ENCODE measurements around the gene MBD5. TPM values are rescaled to one million over a fixed set of nuclear protein-coding genes. Genes with fewer than 3 reads are reported as not detected.

The MBD5 gene
- total and polyA plus RNA-seq, 5 donors, result 5.6 to 37.0 (median 33.9) TPM

DNA sequence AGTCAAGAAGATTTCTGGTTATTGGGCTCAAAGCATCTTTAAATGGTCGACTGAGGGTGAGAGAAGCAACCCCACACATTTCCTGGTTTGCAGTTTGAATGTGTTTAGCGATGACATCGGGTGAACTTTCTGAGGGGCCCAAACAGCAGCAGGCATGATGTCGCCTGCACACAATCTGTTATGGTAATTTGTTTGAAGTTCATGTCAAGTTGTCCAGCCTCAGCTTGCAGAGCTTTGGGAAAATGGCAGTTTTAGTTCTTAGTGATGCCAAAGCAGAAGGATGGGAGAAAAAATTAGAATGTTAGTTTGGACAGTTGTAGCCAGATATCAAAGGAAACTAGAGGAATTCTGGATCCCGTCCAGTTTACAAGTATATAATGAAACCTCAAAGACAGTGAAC is 284.6 kb downstream of the MBD5 start:
- Histone ChIP-seq H3K27me3 (ENCODE audit: control insufficient read depth, insufficient read depth) (no peaks in the 10 kb centered on the region), H3K27ac (ENCODE audit: low read length) (no peak overlapping the region), H3K4me1 (ENCODE audit: control insufficient read depth, insufficient read depth, low read length) (no peaks in the 10 kb centered on the region), H3K9me3 (ENCODE audit: control insufficient read depth, low read length) (no peaks in the 10 kb centered on the region), H3K4me3 (ENCODE audit: low read length) (no peak overlapping the region)
- intact Hi-C loops (cut with DNase I), result no loop called here
- no peak for ATAC-seq
- no peak for DNase-seq
- WGBS, result 68% methylated on average over 5 of the region's 5 CpGs

DNA sequence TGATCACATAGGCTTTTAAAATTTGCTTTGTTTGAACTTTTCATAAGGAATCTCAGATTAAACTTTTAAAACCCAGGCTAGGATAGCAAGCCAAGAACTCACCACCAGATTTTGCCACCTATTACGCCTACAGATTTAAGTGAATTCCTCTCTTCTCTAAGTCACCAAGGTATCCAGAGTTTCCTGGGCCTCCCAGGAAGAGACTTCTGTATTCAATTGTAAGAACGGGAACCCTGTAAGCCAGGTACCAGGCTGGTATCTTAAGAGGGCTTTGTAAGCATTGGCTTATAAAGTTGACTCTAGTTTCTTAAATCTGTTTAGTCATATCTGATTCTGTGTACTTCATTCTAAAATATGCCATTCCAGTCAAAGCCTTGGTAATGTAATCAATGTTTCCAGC is 285.1 kb downstream of the MBD5 start:
- Histone ChIP-seq H3K4me1 (ENCODE audit: control insufficient read depth, insufficient read depth, low read length) (no peaks in the 10 kb centered on the region), H3K4me3 (ENCODE audit: low read length) (no peak overlapping the region), H3K27ac (ENCODE audit: low read length) (no peak overlapping the region), H3K27me3 (ENCODE audit: control insufficient read depth, insufficient read depth) (no peaks in the 10 kb centered on the region), H3K9me3 (ENCODE audit: control insufficient read depth, low read length) (no peaks in the 10 kb centered on the region)
- no peak for ATAC-seq
- WGBS, result over 99% methylated on average over 2 of the region's 2 CpGs
- DNase-seq, result no peak
- intact Hi-C loops (cut with DNase I), result no loop called here

DNA sequence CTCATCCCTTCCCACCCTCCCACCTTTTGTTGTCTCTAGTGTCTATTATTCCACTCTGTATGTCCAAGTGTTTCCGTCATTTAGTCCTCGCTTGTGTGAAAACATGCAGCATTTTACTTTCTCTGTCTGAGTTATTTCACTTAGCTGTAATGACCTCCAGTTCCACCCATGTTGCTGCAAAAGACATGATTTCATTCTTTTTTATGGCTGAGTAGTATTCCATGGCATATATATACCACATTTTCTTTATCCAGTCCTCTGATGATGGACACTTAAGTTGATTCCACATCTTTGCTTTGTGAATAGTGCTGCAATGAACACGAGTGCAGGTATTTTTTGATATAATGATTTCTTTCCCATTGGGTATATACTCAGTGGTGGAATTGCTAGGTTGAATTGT is 296.7 kb downstream of the MBD5 start:
- Histone ChIP-seq H3K4me1 (ENCODE audit: control insufficient read depth, insufficient read depth, low read length) (peaks cover 5% of the 10 kb centered on the region), H3K27me3 (ENCODE audit: control insufficient read depth, insufficient read depth) (no peaks in the 10 kb centered on the region), H3K9me3 (ENCODE audit: control insufficient read depth, low read length) (no peaks in the 10 kb centered on the region), H3K4me3 (ENCODE audit: low read length) (no peak overlapping the region), H3K27ac (ENCODE audit: low read length) (no peak overlapping the region)
- WGBS, result 63% methylated on average over 3 of the region's 3 CpGs
- DNase-seq, result no peak
- no peak for ATAC-seq
- intact Hi-C loops (cut with DNase I), result no loop called here

DNA sequence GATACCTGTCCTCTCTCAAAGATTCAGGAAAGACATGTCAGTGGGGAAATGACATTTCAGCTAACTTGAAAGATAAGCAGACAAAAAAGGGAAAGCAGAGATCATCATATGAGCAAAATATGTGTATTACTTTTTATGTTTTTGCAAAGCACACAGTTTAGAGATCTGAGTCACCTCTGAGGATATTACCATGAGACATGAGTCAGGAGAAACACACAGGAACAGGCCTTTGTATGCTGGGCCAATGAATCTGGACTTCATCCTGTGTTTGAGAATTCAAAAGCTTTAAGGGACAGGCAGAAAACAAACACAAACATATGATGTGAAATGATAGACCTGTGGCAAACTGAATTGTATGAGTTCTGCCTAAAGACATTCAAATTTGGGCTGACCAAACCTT is 317.6 kb downstream of the MBD5 start:
- DNase-seq (no peak), ATAC-seq (no peak)
- no peaks in the 10 kb centered on the region for H3K9me3 ChIP-seq (ENCODE audit: control insufficient read depth, low read length)
- no peak overlapping the region for H3K27ac ChIP-seq (ENCODE audit: low read length)
- no peak overlapping the region for H3K4me3 ChIP-seq (ENCODE audit: low read length)
- no peaks in the 10 kb centered on the region for H3K27me3 ChIP-seq (ENCODE audit: control insufficient read depth, insufficient read depth)
- intact Hi-C loops (cut with DNase I), result no loop called here
- no peaks in the 10 kb centered on the region for H3K4me1 ChIP-seq (ENCODE audit: control insufficient read depth, insufficient read depth, low read length)

DNA sequence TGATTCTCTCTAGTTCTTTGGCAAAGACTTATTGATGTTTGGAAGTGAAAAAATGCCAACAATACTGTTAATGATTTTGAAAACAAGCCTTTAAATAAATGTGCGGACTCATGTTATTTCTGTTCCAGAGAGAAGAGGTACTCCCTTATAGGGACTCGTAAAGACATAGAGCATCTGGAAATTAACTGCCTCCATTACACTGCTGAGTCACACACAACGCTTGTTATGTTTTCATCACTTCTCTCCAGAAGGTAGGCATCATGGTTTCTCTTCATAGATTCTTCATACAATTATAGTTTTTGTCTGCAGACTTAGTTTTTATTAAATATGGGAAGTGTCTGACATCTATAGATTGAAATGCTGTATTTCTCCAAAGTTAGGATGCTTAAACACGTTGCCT is 321.2 kb downstream of the MBD5 start:
- no peak overlapping the region for H3K4me3 ChIP-seq (ENCODE audit: low read length)
- intact Hi-C loops (cut with DNase I), result no loop called here
- no peaks in the 10 kb centered on the region for H3K27me3 ChIP-seq (ENCODE audit: control insufficient read depth, insufficient read depth)
- ATAC-seq (no peak), DNase-seq (no peak)
- no peaks in the 10 kb centered on the region for H3K9me3 ChIP-seq (ENCODE audit: control insufficient read depth, low read length)
- H3K27ac ChIP-seq (ENCODE audit: low read length), result no peak overlapping the region
- no peaks in the 10 kb centered on the region for H3K4me1 ChIP-seq (ENCODE audit: control insufficient read depth, insufficient read depth, low read length)
- 87% methylated on average over 4 of the region's 4 CpGs for WGBS

DNA sequence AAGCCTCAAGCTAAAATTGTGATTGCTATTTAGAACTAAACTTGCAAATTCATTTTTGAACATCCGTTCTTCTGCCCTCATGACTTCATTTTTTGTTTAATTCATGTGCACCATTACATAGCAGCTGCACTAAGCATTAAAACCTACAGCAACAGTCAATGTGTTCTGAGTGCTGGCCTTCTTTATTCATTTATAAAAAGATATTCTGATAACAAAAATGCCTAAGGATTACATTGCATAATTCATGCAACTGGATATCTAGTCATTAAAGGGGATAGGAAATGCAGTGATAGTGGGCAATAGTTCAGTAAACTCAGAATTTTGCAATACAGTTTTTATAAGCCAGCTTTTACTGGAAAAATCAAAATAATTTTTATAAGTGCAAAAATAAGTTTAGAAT is 329.3 kb downstream of the MBD5 start:
- no peak for ATAC-seq
- Histone ChIP-seq H3K4me1 (ENCODE audit: control insufficient read depth, insufficient read depth, low read length) (no peaks in the 10 kb centered on the region), H3K27ac (ENCODE audit: low read length) (no peak overlapping the region), H3K27me3 (ENCODE audit: control insufficient read depth, insufficient read depth) (no peaks in the 10 kb centered on the region), H3K9me3 (ENCODE audit: control insufficient read depth, low read length) (no peaks in the 10 kb centered on the region), H3K4me3 (ENCODE audit: low read length) (no peak overlapping the region)
- intact Hi-C loops (cut with DNase I), result no loop called here
- no peak for DNase-seq
- WGBS, result 85% methylated on average over 1 of the region's 1 CpG

DNA sequence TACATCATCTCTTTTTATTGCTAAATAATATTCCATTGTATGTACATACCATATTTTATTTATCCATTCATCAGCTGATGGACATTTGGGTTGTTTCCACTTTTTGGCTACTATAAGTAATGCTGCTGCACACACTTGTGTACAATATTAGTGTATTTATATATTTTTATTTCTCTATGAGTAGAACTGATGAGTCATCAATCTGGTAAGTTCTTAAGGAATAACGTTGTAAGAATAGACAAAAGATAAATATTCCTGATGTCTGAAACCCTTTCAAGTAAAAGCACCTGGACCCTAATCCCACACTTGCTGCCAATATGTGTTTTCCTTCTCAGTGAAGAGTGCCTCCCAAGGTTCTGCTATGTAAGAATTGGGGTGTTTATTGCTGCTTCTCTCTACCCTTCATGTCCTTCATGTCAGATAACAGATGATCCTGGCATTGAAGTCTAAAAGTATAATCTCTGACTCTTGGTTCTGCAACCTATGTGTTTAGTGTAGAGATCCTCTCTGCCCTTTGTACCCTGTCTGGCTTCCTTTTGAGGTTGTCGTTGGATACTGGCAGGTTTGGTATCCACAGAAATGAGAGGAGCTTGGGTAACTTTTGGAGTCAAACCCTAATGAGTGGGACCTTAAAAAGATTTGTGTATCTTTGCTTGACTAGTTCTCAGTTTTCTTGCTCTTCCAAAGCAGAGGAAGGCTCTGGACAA is 330.7 kb downstream of the MBD5 start:
- WGBS, result 83% methylated on average over 2 of the region's 2 CpGs

DNA sequence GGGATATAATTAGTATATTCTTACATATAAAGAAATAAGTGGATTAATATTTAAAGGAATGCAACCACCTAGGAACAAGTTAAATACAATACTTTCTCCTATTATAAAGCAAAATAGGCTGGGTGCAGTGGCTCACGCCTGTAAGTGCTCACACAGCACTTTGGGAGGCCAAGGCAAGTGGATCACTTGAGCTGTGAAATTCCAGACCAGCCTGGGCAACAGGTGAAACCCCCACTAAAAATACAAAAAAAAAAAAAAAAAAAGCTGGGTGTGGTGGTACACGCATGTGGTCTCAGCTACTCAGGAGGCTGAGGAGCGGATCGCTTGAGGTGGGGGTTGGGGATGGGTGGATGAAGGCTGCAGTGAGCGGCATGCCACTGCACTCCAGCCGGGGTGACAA is 337.5 kb downstream of the MBD5 start:
- Histone ChIP-seq H3K9me3 (ENCODE audit: control insufficient read depth, low read length) (no peaks in the 10 kb centered on the region), H3K27ac (ENCODE audit: low read length) (no peak overlapping the region), H3K4me1 (ENCODE audit: control insufficient read depth, insufficient read depth, low read length) (no peaks in the 10 kb centered on the region), H3K4me3 (ENCODE audit: low read length) (no peak overlapping the region), H3K27me3 (ENCODE audit: control insufficient read depth, insufficient read depth) (no peaks in the 10 kb centered on the region)
- intact Hi-C loops (cut with DNase I), result no loop called here
- DNase-seq (no peak), ATAC-seq (no peak)
- 91% methylated on average over 6 of the region's 6 CpGs for WGBS

More for the DNA sequence above, 330.7 kb downstream of the MBD5 start:
- intact Hi-C loops (cut with DNase I), result no loop called here
- H3K4me3 ChIP-seq (ENCODE audit: low read length), result no peak overlapping the region
- no peaks in the 10 kb centered on the region for H3K4me1 ChIP-seq (ENCODE audit: control insufficient read depth, insufficient read depth, low read length)
- H3K9me3 ChIP-seq (ENCODE audit: control insufficient read depth, low read length), result no peaks in the 10 kb centered on the region
- H3K27me3 ChIP-seq (ENCODE audit: control insufficient read depth, insufficient read depth), result no peaks in the 10 kb centered on the region
- ATAC-seq (no peak), DNase-seq (no peak)
- H3K27ac ChIP-seq (ENCODE audit: low read length), result no peak overlapping the region

DNA sequence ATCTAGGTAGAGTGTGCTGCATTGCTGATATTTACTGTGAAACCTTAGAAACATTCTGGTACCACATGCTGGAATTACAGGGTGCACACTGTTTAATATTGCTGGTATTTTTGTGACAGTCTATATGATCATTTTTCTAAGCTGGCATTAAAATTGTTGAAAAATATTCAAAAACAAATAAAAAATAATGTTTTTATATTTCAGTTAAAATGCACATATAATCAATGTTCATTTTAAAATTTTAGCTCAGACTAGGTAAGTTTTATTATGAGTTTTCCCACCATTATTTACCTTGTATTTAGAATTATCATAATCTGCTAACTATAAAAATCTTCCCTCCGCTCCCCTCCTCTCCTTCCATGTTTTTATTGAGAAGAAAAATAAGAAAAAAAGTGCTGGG is 339.8 kb downstream of the MBD5 start:
- DNase-seq (no peak), ATAC-seq (no peak)
- 100% methylated on average over 1 of the region's 1 CpG for WGBS
- no peak overlapping the region for H3K4me3 ChIP-seq (ENCODE audit: low read length)
- H3K4me1 ChIP-seq (ENCODE audit: control insufficient read depth, insufficient read depth, low read length), result no peaks in the 10 kb centered on the region
- no peaks in the 10 kb centered on the region for H3K27me3 ChIP-seq (ENCODE audit: control insufficient read depth, insufficient read depth)
- H3K9me3 ChIP-seq (ENCODE audit: control insufficient read depth, low read length), result no peaks in the 10 kb centered on the region
- no peak overlapping the region for H3K27ac ChIP-seq (ENCODE audit: low read length)
- intact Hi-C loops (cut with DNase I), result no loop called here

DNA sequence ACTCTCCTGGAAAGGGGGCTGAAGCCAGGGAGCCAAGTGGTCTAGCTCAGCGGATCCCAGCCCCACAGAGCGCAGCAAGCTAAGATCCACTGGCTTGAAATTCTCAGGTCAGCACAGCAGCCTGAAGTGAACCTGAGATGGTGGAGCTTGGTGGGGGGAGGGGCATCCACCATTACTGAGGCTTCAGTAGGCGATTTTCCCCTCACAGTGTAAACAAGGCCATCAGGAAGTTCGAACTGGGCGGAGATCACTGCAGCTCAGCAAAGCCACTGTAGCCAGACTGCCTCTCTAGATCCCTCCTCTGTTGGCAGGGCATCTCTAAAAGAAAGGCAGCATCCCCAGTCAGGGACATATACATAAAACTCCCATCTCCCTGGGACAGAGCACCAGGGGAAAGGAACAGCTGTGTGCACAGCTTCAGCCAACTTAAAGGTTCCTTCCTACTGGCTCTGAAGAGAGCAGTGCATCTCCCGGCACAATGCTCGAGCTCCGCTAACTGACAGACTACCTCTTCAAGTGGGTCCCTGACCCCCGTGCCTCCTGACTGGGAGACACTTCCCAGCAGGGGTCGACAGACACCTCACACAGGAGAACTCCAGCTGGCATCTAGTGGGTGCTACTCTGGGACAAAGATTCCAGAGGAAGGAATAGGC is 341.4 kb downstream of the MBD5 start:
- Histone ChIP-seq H3K27ac (ENCODE audit: low read length) (no peak overlapping the region), H3K9me3 (ENCODE audit: control insufficient read depth, low read length) (no peaks in the 10 kb centered on the region), H3K4me1 (ENCODE audit: control insufficient read depth, insufficient read depth, low read length) (no peaks in the 10 kb centered on the region), H3K4me3 (ENCODE audit: low read length) (no peak overlapping the region), H3K27me3 (ENCODE audit: control insufficient read depth, insufficient read depth) (no peaks in the 10 kb centered on the region)
- DNase-seq (peak in 1 of 3 donors; percentile 21), ATAC-seq (no peak)
- WGBS, result 89% methylated on average over 10 of the region's 10 CpGs
- intact Hi-C loops (cut with DNase I), result no loop called here

DNA sequence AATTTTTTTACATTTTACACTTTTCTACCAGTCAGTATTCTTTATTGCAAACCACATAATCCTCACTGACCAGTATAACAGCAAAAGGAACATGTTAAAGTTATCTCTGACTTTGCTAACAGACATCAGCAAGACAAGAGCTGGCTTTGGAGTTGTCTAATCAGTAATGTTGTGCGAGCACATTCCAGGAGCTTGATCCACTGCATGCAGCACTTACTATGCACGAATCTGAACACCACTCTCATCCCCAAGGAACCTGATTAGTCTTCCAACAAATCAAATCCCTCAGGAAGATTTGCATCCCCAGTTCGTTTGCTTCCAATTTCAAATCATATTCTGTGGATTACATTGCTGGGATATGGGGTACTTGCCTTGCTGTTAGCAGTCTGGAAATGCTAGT is 354.3 kb downstream of the MBD5 start:
- ATAC-seq (peak in 1 of 2 donors; percentile 45), DNase-seq (no peak)
- WGBS, result 34% methylated on average over 3 of the region's 3 CpGs
- Histone ChIP-seq H3K27ac (ENCODE audit: low read length) (no peak overlapping the region), H3K27me3 (ENCODE audit: control insufficient read depth, insufficient read depth) (no peaks in the 10 kb centered on the region), H3K9me3 (ENCODE audit: control insufficient read depth, low read length) (no peaks in the 10 kb centered on the region), H3K4me3 (ENCODE audit: low read length) (no peak overlapping the region), H3K4me1 (ENCODE audit: control insufficient read depth, insufficient read depth, low read length) (no peaks in the 10 kb centered on the region)
- intact Hi-C loops (cut with DNase I), result no loop called here

DNA sequence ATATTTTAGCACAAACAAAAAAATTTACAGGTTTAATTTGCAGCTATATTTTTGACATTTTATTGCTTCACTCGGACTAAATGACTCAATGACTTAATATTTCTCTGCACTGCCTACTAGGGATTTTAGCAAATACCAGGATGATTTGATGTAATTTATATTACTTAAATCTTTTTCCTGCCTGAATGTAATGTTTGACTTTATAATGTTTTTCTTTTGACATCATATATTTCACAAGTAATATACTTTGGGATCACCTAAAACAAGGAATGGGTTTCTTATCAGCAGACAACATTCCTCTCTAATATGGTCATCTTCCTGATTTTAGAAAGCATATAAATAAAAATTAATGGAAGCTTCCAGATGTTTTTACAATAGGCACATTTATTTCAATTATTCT is 370.4 kb downstream of the MBD5 start:
- Histone ChIP-seq H3K27me3 (ENCODE audit: control insufficient read depth, insufficient read depth) (no peaks in the 10 kb centered on the region), H3K27ac (ENCODE audit: low read length) (no peak overlapping the region), H3K4me3 (ENCODE audit: low read length) (no peak overlapping the region), H3K4me1 (ENCODE audit: control insufficient read depth, insufficient read depth, low read length) (no peaks in the 10 kb centered on the region), H3K9me3 (ENCODE audit: control insufficient read depth, low read length) (no peaks in the 10 kb centered on the region)
- DNase-seq (no peak), ATAC-seq (no peak)
- intact Hi-C loops (cut with DNase I), result no loop called here
- 77% methylated on average over 1 of the region's 1 CpG for WGBS

Data from right cardiac atrium (tissue), 5 donors.